GM19023 (cell line): Measurements from ENCODE around the gene SQSTM1.
"Not testable (repeated sequence)": the region's sequence is repeated elsewhere in the genome, so short reads cannot be mapped to it uniquely, and the experiment has no call there.

ENCODE experiments used
- ATAC-seq: cut with Tn5 transposase; IDR thresholded peaks from one replicate; pipeline ENCODE4 v1.9.1; 2021; ENCODE audit warnings: mild to moderate bottlenecking, moderate library complexity; ENCODE audit not compliant: unreplicated experiment

Gene SQSTM1

GRCh38 chr5:179871533-179871932 lies 50.8 kb downstream of the SQSTM1 start:
- not testable (repeated sequence) for ATAC-seq

DNA sequence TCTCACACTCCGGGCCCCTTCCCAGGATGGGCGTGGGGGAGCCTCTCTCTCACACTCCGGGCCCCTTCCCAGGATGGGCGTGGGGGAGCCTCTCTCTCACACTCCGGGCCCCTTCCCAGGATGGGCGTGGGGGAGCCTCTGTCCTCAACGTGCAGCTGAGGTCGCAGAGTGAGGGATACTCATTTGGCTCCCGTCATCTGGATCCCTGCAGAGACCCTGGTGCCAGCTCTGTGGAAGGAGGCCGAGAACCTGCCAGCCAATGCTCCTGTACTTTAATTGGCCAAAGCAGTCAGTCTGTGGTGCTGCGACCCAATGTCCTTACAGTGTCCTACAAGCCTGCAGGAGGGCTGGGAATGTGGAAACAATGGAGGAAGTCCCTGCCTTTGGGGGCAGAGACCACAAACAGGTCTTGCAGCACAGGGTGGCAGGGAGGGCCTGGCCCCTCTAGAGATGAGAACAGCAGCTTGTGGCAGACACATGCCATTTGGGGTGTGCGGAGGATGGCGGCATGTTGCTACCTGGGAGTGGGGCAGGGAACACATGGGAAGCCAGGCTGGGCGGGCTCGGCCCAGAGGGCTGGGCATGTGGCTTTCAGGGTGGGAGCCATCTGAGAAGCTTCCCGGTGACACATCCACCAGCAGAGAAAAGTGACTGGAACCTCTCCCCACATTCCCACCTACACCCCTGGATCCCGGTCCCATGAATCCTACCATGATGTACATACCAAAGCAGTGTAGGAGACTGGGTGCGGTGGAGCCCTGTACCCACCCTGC lies 51.5 kb downstream of the SQSTM1 start:
- ATAC-seq, result no peak

DNA sequence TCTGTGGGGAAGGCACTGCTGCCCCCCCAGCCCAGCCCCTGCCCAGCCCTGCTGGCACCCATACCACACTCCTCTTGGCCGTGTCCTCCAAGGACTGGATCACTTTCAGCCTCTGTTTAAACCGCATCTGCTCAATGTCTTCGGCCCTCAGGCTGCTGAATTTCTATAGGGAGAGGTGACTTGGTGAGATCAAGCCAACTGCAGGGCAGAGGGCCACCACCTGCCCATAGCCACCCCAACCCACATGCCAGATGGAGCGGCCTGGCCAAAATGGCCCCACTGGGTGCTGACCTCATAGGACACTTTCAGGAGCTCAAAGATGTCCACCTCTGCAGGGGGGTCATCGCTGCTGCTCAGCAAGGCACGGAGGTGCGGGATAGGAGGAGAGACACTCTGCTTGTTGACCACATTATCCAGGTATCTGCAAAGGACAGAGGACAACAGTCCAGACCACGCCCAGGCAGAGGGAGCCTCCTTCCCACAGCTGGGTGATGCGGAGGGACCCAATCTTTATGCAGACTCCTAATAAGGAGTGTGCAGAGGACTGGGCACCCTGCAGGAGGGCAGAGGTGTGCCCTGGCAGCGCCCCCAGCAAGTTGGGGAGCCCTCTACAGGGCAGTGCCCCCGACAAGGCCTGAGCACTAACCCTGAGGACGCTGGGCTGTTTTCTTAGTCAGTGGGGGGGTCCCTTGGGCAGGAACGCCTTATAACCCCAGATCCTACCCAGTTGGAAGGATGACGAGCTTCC lies 52.3 kb downstream of the SQSTM1 start:
- no peak for ATAC-seq

- no peak for ATAC-seq
These were observed 52.9 kb downstream of the SQSTM1 start for GRCh38 chr5:179873588-179874110.

- no peak for ATAC-seq
These were observed 53.4 kb downstream of the SQSTM1 start for GRCh38 chr5:179874136-179874535.

- no peak for ATAC-seq
These were observed 54.0 kb downstream of the SQSTM1 start for GRCh38 chr5:179874536-179875292.

GRCh38 chr5:179875741-179876609 lies 55.3 kb downstream of the SQSTM1 start:
- ATAC-seq, result no peak

GRCh38 chr5:179876610-179876952 lies 55.9 kb downstream of the SQSTM1 start:
- no peak for ATAC-seq

DNA sequence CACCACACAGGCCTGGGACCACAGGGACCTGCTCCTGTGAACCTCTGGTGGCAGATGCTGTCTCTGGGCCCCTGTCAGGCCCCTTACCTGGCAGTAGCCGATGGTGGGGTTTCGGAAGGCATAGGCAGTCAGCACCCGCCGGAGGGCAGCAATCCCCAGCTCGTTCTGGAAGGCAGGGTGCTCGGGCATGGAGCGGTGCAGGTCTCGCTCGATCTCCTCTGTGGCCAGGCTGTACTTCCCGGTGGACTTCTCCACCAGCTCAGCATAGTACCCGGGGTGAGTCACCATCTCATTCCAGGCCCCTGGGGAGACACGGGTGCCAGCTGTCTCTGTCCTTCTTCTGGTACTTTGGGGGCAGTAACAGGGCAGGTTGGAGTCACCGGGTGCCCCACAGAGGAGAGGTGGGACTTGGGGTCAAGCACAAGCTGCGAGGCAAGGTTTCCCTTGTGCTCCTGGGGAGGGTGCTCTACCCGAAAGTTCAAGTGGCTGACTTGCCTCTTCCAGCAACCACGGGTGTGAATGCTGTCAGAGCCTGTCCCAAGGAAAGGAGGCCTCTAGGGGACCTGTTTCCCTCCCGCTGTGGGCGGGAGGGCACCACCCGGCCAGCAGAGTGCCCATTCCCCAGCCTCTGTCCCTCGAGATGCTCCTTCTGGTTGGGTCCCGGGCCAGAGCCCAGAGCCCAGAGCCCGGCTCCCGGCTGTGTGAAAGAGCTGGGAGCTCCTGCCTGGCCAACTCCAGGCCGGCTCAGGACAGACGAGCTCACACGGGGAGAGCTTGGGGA lies 57.7 kb downstream of the SQSTM1 start:
- no peak for ATAC-seq

DNA sequence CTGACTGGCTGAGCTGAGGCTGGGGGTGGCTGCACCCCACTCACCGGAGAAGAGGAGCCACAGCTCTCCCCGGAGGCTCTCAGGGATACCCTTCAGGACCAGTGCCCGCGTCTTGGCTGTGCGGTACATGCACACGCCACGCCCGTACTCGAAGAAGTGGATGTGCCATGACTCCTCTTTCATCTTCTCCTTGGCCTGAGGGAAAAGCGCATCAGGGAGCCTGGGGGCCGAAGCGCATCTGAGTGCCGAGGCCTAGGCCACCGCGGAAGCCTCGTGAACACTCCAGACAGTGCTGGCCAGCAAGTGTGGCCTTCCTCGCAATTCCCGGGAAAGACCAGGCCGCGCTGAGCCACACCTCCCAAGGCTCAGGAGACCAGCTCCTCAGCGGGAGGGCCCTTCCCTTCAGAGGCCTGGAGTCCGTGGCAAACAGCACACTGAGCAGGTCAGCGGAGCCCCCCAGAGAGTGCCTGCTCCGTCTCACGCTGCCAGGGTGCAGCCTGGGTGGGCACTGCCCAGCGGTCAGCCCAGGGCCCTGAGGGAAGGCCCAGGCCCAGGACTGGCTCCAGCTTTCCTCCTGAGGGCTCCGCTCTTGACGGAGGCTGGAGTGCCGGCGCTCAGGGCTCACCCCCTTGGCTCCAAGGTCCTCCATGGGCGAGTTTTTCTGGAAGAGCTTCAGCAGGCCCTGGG lies 58.4 kb downstream of the SQSTM1 start:
- ATAC-seq, result no peak

DNA sequence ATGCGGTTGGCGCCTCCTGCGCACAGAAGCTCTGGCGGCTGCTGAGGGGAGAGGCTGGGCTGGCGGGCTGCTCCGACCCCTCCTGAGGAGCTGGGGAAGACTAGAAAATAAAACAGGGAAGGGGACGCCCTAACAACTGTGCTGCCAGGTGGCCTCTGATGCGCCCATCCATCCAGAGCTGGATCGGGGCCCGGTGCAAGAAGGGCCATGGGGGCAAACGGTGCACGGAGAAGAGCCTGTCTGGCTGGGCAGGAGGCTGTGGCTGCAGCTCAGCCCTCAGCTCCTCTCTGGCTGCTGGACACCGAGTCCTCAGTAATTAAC lies 58.9 kb downstream of the SQSTM1 start:
- no peak for ATAC-seq

- ATAC-seq, result no peak
These were observed 59.5 kb downstream of the SQSTM1 start for GRCh38 chr5:179880066-179880650.

DNA sequence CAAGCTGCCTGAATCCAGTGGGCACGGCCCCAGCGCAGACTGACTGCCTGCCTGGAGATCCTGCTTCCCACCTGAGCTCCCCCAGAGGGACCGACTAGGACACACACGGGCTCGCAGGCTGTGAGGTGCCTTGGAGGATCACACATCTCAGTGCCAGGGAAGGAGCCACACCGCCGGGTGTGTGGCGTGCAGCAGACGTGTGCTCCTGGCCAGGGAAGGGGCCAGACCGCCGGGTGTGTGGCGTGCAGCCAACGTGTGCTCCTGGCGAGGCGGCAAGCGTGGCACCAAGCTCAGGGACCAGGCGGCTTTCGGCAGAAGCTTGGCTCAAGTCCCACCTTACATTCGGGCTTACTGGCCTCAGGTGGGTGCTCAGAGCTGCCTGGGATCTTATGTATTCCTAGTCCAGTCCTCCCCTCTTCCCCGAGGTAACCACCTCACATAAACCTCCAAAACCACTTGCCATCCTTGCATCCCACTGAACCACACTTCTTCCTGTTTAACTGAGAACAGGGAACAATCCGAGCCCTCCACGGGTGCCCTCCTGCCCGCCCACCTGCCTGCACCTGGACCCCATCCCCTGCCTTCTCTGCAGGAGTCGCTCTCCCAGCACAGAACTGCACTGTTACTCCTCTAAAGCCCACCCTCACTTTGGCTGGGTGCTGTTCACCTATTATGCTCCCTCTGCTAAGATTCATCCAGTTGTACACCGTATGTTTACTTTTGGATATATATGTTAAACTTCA lies 60.3 kb downstream of the SQSTM1 start:
- no peak for ATAC-seq

GRCh38 chr5:179882338-179882737 lies 61.6 kb downstream of the SQSTM1 start:
- ATAC-seq, result no peak

DNA sequence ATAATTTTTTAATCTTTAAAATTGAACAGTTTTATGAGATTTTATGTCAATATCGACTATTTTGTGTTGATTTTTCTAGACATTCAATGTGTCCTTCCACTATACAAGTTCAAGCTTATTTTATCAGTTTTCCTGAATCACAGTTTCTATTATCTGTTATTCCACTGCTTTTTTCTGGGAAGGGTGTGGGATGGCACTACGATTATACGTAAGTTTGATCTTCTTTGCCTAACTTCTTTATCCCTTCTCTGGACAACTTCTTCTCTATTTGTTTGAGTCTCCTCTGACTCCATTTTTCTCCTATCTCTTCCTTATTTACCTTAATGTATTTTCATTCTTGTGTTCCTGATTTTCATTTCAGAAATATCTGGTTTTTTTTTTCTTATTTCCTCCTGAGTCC lies 62.5 kb downstream of the SQSTM1 start:
- ATAC-seq, result no peak

DNA sequence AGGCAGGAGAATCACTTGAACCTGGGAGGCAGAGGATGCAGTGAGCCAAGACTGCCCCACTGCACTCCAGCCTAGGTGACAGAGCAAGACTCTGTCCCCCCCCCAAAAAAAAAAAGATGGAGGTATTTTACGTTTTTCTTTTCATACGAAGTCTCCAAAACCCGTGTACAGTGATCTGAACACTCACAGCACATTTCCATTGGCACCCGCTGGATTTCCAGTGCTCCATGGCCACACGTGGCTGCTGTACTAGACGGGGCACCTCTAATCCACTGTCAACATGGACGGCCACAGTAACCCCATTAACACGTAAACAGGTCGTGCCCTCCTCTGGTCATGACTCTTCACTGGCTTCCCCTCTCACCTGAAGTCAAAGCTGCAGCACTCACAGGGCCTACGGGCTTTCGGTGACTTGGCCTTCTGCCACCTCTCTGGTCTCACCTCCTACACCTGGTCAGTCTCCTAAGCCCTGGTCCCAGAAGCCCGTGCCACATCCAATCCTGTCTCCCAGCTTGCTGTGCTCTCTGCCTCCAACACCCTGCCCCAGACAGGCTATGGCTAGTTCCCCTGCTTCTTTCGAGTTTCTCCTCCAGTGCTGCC lies 64.9 kb downstream of the SQSTM1 start:
- no peak for ATAC-seq

DNA sequence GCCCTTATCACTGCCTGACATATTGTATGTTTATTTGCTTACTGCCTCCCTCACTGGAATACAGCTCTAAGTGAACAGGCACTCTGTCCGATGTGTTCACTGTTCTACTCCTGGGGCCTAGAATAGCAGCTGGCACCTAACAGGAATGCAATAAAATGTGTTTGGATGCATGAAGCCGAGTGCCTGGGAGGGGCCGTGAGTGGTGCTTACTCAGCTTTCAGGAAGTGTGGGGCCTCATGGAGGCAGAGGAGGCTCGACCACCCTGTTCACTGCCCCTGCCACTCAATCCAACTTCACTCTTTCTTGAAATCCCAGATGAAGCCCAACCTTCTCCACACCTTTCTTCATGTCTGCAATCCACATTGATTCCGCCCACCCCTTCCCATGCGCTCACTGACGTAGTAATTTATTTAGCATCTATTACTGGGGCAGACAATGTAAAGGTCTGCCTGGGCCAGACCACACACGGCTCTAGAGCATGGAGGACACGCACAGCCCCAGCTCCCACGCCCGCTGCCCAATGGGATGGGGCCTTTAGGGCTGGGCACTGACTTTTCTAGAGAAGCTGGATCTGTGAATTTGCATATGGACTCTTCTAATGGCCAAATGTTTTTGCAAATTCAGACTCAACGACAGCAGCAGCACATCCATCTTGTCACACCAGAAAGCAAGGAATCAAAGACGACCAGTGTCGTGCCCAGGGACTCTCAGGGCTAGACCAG lies 65.6 kb downstream of the SQSTM1 start:
- no peak for ATAC-seq
